Uterus (tissue), 2 donors: ENCODE results near the gene SUPT3H.

Experiments
- CTCF ChIP-seq, 4 experiments: fragments of 200-600 bp in 2 of 4; fragments of 450-650 bp in 2 of 4; sonication (generic) in 2 of 4; IDR thresholded peaks; one replicate each; pipeline ENCODE4 v1.5.1; 2016 to 2019; ENCODE audit warnings: antibody characterized with exemption in 4 of 4, mild to moderate bottlenecking in 2 of 4, moderate library complexity in 1 of 4
- POLR2A ChIP-seq, 2 donors: fragments of 450-650 bp; IDR thresholded peaks; one replicate each; pipeline ENCODE4 v1.6.1; 2016; ENCODE audit warnings: antibody characterized with exemption in 2 of 2, mild to moderate bottlenecking in 1 of 2, moderate library complexity in 1 of 2

- TF ChIP-seq CTCF (IDR thresholded peaks at IDR 0.05) (no peak), POLR2A (IDR thresholded peaks at IDR 0.05) (no peak)
Observed at GRCh38 chr6:44914141-44914540, 463.6 kb downstream of the SUPT3H start.
